Mucosa of rectum (tissue), 2 donors: ENCODE data around the gene EFNA2.
A peak's percentile ranks its signal among the peaks of the same experiment; 100 is the strongest.

Source experiments
- H3K27ac ChIP-seq, 2 donors: one replicate each; pipeline ENCODE4 v1.7.0; 2013; ENCODE audit warnings: inconsistent platforms in 2 of 2, low read depth in 2 of 2, low read length in 2 of 2
- H3K27me3 ChIP-seq, 2 donors: one replicate each; pipeline ENCODE4 v1.7.0; 2013; ENCODE audit warnings: low read length in 2 of 2; ENCODE audit not compliant: control insufficient read depth in 2 of 2, insufficient read depth in 2 of 2
- H3K36me3 ChIP-seq, 2 donors: one replicate each; pipeline ENCODE4 v1.7.0; 2013; ENCODE audit warnings: low read length in 2 of 2; ENCODE audit not compliant: control insufficient read depth in 2 of 2, insufficient read depth in 2 of 2
- H3K4me1 ChIP-seq, 2 donors: one replicate each; pipeline ENCODE4 v1.7.0; 2013; ENCODE audit warnings: low read length in 2 of 2, mild to moderate bottlenecking in 1 of 2; ENCODE audit not compliant: control insufficient read depth in 2 of 2, insufficient read depth in 2 of 2
- H3K4me3 ChIP-seq, 2 donors: one replicate each; pipeline ENCODE4 v1.7.0; 2013; ENCODE audit warnings: low read length in 2 of 2
- H3K9ac ChIP-seq, 2 donors: one replicate each; pipeline ENCODE4 v1.7.0; 2013; ENCODE audit warnings: low read length in 2 of 2, low read depth in 1 of 2, mild to moderate bottlenecking in 1 of 2
- H3K9me3 ChIP-seq, 2 donors: one replicate each; pipeline ENCODE4 v1.7.0; 2013; ENCODE audit warnings: low read length in 2 of 2; ENCODE audit not compliant: control insufficient read depth in 2 of 2
- donor health status: healthy.
- donor health status: Normal muscosa, but diverticular disease.

The EFNA2 gene

DNA sequence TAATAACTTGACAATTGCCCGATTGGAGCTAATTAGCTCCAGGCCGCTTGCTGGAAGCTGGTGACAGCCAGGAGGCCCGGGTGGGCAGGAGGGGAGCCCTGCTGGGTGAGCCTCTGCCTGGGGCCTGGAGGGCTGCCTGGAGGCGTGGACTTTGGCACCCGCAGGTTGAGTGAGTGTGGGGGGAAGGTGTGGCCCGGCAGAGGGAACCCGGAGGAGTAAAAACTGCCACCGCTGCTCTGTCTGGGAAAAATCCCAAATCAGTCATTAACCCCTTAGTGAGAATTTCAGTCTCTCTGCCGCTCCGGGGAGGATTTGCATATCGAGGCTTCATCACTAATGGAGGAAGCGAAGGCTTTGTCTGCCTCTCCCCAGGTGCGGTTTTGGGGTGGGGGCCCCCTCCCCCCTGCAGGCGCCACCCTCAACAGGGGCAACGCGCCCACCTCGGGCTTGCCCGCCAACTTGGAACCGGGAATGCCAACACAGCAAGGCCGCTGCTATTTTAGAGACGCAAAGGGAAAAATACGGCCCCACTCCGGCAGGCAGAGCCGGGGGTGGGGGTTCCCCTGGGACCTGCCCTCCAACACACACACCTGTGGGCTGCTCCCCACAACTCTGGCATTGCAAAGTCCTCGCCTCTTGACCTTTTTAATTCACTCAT, 6.2 kb downstream of the EFNA2 start:
- H3K4me3 ChIP-seq, result no peak overlapping the region
- H3K9me3 ChIP-seq, result no peaks in the 10 kb centered on the region
- peak overlapping the region; percentile 34 to 61 for H3K27ac ChIP-seq
- H3K27me3 ChIP-seq, result peaks cover 2 to 4% of the 10 kb centered on the region in 2 donors
- H3K4me1 ChIP-seq, result peaks cover 21 to 32% of the 10 kb centered on the region in 2 donors
- no peaks in the 10 kb centered on the region for H3K36me3 ChIP-seq
- H3K9ac ChIP-seq, result peak overlapping the region in 1 of 2 donors; percentile 67

DNA sequence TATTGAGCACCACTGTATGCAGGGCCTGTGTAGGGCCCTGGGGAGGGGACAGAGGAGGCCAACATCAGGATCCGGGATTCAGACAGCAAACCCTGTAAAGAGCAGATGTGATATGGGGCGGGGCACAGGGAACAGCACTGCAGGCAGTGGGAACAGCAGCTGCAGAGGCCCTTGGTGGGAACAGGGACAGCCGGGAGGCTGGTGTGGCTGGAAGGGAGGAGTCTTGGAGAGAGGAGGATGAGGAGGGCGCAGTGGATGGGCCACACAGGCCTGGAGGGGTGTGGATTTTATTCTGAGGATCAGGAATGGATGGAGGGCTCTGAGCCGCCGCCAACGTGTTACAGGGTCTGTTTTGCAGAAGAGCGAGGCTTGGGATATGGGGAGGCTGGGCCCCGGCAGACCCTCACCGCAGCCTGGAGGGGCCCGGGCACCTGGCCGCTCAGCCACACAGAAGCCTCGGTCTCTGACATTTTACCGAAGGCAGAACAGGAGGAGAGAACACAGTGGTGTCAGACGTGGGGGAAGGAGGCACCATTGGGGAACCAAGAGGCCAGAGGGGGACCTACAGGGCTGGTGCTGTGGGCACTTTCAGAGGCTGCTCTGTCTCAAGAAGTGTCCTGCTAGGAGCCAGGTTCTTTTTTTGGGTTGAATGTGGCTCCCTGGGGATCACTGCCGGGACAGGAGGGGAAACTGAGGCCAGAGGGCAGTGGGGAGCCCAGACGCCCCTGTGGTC, 6.9 kb downstream of the EFNA2 start:
- Histone ChIP-seq H3K4me3 (no peak overlapping the region), H3K9me3 (no peaks in the 10 kb centered on the region), H3K4me1 (peaks cover 19 to 28% of the 10 kb centered on the region in 2 donors), H3K27ac (no peak overlapping the region), H3K27me3 (peaks cover 2 to 4% of the 10 kb centered on the region in 2 donors), H3K36me3 (no peaks in the 10 kb centered on the region), H3K9ac (peak overlapping the region in 1 of 2 donors; percentile 67)

DNA sequence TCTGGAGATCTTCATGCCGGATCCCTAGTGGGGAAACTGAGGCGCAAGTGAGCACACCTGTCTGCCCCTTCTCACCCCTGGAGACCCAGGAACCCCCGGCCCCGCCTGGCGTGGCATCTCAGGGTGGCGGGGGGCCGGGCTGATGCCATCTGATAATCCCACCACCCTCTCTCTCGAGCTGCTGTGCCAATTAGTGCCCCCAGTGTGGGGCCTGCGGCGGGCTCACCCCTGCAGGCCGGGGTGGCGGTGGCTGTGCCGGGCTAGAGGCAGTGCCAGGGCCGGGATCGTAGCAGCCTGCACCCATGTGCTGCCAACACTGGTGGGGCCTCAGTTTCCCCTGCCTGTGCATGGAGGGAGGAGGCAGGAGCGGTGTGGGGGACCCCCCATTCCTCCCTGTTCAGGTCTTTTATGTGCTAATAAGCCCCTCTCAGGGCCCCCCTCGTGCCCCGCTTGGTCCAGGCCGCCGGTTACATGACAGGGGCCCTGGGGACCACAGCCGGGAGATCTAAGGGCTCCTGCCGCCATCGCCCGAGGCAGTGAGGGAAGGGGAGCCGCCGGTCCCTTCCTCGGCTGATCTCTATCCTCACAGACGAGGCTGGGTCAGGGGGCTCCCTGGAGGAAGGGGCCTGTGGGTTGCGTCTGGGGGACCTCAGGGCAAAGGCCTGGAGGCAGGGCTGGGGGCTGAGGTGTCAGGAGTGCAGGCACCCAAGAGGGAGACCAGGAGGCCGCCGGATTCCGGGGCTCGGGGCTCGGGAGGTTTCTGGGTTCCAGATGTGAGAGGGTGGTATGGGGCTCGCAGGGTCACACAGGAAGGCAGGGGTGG, 8.3 kb downstream of the EFNA2 start:
- Histone ChIP-seq H3K36me3 (no peaks in the 10 kb centered on the region), H3K9me3 (no peaks in the 10 kb centered on the region), H3K27me3 (peaks cover 0 to 2% of the 10 kb centered on the region in 2 donors), H3K9ac (no peak overlapping the region), H3K27ac (no peak overlapping the region), H3K4me1 (peaks cover 15 to 24% of the 10 kb centered on the region in 2 donors), H3K4me3 (no peak overlapping the region)

DNA sequence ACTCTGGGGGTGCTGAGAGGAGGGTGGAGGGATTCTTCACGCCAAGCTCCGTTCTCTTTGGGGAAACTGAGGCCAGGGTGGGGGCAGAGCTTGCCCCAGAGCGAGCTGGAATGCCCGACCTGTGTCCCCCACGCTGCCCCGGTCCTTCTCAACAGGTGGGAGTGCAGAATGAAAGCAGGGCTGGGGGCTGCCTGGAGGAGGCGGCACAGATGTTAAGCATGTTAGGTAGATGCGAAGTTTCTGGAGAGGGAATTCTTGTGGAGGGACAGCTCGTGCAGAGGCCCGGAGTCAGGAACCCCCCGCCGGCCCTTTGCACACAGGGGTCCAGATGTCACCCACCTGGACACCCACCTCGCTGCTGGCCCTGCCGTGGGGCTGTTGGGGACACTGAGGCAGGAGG, 9.0 kb downstream of the EFNA2 start:
- Histone ChIP-seq H3K9ac (no peak overlapping the region), H3K36me3 (no peaks in the 10 kb centered on the region), H3K27me3 (no peaks in the 10 kb centered on the region), H3K27ac (no peak overlapping the region), H3K4me1 (peaks cover 15 to 24% of the 10 kb centered on the region in 2 donors), H3K9me3 (no peaks in the 10 kb centered on the region), H3K4me3 (no peak overlapping the region)

DNA sequence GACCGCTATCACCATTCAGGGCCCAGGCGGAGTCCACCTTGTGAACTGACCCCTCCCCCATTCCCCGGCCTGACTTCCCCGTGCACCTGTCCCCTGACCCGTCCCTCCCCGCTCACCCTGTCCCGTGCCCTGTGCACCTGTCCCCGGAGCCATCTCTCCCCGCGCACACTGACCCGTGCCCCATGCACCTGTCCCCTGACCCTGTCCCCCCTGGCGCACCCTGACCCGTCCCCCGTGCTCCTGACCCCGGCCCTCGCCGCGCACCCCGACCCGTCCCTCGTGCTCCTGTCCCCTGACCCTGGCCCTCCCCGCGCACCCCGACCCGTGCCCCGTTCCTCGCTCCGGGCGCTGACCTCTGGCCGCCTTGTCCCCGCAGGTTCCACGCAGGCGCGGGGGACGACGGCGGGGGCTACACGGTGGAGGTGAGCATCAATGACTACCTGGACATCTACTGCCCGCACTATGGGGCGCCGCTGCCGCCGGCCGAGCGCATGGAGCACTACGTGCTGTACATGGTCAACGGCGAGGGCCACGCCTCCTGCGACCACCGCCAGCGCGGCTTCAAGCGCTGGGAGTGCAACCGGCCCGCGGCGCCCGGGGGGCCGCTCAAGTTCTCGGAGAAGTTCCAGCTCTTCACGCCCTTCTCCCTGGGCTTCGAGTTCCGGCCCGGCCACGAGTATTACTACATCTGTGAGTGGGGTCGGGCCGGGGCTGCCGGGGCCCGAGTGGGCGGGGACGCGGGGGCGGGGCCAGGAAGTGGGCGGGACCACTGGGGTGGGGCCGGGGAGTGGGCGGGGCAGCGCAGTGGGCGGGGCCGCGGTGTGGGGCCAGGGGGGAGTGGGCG, 9.7 kb downstream of the EFNA2 start:
- no peaks in the 10 kb centered on the region for H3K36me3 ChIP-seq
- no peak overlapping the region for H3K27ac ChIP-seq
- no peaks in the 10 kb centered on the region for H3K27me3 ChIP-seq
- H3K9ac ChIP-seq, result no peak overlapping the region
- H3K9me3 ChIP-seq, result no peaks in the 10 kb centered on the region
- peaks cover 15 to 22% of the 10 kb centered on the region in 2 donors for H3K4me1 ChIP-seq
- H3K4me3 ChIP-seq, result no peak overlapping the region

DNA sequence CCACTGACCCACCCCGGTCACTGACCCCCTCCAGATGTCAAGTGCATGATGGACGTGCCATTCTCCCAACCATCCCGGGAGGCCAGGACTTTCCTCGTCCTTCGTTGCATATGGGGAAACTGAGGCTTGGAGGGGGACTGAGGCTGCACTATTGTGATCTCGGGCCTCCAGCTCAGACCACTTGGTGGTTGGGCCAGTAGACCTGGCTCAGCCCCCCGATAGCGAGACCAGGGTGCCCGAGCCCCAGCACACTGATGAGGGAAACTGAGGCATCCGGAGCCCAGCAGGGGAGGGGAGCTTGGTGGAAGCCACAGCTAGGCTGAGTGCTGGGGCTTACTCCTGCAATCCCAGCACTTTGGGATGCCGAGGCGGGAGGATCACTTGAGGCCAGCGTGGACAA, 10.4 kb downstream of the EFNA2 start:
- Histone ChIP-seq H3K36me3 (no peaks in the 10 kb centered on the region), H3K27ac (no peak overlapping the region), H3K4me3 (no peak overlapping the region)

DNA sequence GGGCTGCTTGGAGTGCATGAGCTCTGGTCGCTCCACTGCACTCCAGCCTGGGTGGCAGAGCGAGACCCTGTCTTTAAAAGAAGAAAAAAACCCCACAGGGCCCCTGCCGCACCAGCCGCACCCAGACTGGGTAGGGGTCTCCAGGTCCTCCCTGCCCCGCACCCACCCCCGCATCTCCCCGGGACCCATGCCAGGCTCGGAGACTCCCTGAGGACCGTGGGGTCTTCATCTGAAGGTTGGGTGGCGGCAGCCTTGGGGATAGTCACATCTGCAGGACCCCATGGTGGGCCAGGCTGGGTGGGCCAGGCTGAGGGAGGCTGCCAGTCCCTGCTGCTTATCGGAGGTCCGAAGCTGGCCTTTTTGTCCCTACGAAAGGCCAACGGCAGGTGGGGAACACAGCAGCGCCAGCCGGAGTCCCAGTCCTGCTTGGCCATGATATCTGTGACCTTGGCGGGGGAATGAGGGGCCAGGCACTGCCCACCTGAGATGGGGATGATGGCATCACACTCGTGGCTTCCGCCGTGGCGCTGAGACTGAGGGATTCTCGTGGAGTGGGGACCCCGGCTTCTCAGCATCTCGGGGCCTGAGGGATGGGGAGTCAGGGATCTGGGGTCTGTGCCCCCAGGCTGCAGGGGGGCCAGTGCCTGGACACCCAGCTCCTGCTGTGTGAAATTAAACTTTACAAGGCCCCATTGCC, 11.1 kb downstream of the EFNA2 start:
- H3K4me1 ChIP-seq, result peaks cover 5 to 8% of the 10 kb centered on the region in 2 donors
- H3K4me3 ChIP-seq, result no peak overlapping the region
- H3K27ac ChIP-seq, result no peak overlapping the region
- no peaks in the 10 kb centered on the region for H3K27me3 ChIP-seq
- H3K9me3 ChIP-seq, result no peaks in the 10 kb centered on the region
- H3K36me3 ChIP-seq, result no peaks in the 10 kb centered on the region
- H3K9ac ChIP-seq, result no peak overlapping the region

More for the DNA sequence above, 10.4 kb downstream of the EFNA2 start:
- Histone ChIP-seq H3K9ac (no peak overlapping the region), H3K4me1 (peaks cover 11 to 15% of the 10 kb centered on the region in 2 donors), H3K27me3 (no peaks in the 10 kb centered on the region), H3K9me3 (no peaks in the 10 kb centered on the region)

DNA sequence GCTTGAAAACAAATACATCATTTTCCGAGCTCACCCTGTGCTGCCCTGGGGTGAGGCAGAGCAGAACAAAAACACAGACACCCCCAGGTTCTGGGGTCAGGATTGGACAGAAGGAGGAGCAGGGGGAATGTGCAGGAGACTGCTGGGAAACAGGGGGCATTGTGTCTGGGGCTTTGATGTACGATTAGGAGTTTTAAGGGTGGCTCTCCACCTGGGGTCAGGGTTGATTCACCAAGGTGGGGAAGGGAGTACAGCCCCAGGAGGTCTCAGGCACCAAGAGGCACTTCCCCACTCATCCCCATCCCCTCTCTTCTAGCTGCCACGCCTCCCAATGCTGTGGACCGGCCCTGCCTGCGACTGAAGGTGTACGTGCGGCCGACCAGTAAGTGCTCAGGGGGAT, 12.6 kb downstream of the EFNA2 start:
- Histone ChIP-seq H3K9me3 (no peaks in the 10 kb centered on the region), H3K27ac (no peak overlapping the region), H3K4me1 (no peaks in the 10 kb centered on the region), H3K4me3 (no peak overlapping the region), H3K36me3 (no peaks in the 10 kb centered on the region), H3K27me3 (no peaks in the 10 kb centered on the region), H3K9ac (no peak overlapping the region)

DNA sequence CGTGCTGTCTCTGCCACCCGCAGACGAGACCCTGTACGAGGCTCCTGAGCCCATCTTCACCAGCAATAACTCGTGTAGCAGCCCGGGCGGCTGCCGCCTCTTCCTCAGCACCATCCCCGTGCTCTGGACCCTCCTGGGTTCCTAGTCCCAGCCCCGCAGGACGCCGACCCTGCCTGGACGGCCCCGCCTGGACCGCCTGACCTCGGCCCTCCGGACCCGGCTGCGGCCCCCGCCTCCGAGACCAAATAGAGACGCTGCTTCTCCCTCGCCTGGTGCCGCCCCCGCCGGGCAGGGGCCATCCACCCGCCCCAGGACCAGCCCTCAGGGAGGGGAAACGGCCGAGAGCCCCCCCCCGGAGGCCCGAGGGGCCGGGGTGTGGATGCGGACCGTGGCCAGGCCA, 14.1 kb downstream of the EFNA2 start:
- Histone ChIP-seq H3K27me3 (no peaks in the 10 kb centered on the region), H3K36me3 (no peaks in the 10 kb centered on the region), H3K9me3 (no peaks in the 10 kb centered on the region), H3K4me3 (no peak overlapping the region), H3K4me1 (peaks cover 0 to 3% of the 10 kb centered on the region in 2 donors), H3K27ac (no peak overlapping the region), H3K9ac (no peak overlapping the region)
